Activated CD4-positive, CD25-positive, alpha-beta regulatory T cell treated with anti-CD3 and anti-CD28 coated beads, Interleukin-2, amount 50 U/mL, for 72 hours (primary cell): ENCODE measurements around the gene TTC22.

Experiments
- DNase-seq: peaks from one replicate; pipeline ENCODE4 v3.0.0; 2021

The TTC22 gene

GRCh38 chr1:54745274-54745673, 55.8 kb downstream of the TTC22 start:
- no peak for DNase-seq

- no peak for DNase-seq
Measured at GRCh38 chr1:54744696-54745095, 56.4 kb downstream of the TTC22 start.

GRCh38 chr1:54743416-54744226, 57.5 kb downstream of the TTC22 start:
- no peak for DNase-seq

- no peak for DNase-seq
Measured at GRCh38 chr1:54742282-54742681, 58.8 kb downstream of the TTC22 start.

GRCh38 chr1:54741531-54741930, 59.6 kb downstream of the TTC22 start:
- DNase-seq, result no peak

- DNase-seq, result no peak
Measured at GRCh38 chr1:54738244-54738643, 62.9 kb downstream of the TTC22 start.

- no peak for DNase-seq
Measured at GRCh38 chr1:54736685-54737084, 64.4 kb downstream of the TTC22 start.
